Fibroblast of mammary gland (primary cell): ENCODE results near the gene CCDC121.

Experiments
- DNase-seq: peaks from one replicate; pipeline ENCODE4 v3.0.0-alpha.2; 2010; ENCODE audit warnings: low read depth
- H3K4me3 ChIP-seq: 2 replicates; pipeline ENCODE4 v1.5.1; 2011; ENCODE audit warnings: low read depth, mild to moderate bottlenecking, low read length, moderate library complexity; ENCODE audit not compliant: control insufficient read depth
- TF ChIP-seq, protein P1 (sequence below): conservative IDR thresholded peaks from 2 replicates; pipeline ENCODE4 v1.5.1; 2011; ENCODE audit warnings: low read depth, low read length, inconsistent platforms; ENCODE audit not compliant: control insufficient read depth, insufficient read depth

CCDC121 gene

DNA sequence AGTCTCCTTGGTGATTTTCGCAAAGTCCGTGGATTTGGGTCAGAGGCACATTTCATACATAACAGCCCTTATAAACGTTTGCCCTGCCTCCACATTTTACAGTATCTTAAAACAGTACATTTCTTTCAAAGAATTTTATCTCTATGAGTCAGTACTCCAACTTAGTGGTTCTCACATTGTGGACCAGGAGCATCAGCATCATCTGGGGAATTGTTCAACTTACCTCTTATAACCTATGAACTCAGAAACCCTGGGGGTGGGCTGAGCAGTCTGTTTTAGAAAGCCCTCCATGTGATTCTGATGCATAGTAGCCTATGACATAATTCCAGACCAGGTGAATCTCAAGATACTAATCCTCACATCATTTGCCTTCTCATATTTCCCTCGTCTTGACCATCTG lies 22.2 kb upstream of the CCDC121 start:
- no peak overlapping the region for H3K4me3 ChIP-seq
- peak; percentile 7 for DNase-seq
- TF ChIP-seq, protein P1, sequence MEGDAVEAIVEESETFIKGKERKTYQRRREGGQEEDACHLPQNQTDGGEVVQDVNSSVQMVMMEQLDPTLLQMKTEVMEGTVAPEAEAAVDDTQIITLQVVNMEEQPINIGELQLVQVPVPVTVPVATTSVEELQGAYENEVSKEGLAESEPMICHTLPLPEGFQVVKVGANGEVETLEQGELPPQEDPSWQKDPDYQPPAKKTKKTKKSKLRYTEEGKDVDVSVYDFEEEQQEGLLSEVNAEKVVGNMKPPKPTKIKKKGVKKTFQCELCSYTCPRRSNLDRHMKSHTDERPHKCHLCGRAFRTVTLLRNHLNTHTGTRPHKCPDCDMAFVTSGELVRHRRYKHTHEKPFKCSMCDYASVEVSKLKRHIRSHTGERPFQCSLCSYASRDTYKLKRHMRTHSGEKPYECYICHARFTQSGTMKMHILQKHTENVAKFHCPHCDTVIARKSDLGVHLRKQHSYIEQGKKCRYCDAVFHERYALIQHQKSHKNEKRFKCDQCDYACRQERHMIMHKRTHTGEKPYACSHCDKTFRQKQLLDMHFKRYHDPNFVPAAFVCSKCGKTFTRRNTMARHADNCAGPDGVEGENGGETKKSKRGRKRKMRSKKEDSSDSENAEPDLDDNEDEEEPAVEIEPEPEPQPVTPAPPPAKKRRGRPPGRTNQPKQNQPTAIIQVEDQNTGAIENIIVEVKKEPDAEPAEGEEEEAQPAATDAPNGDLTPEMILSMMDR = no peak

DNA sequence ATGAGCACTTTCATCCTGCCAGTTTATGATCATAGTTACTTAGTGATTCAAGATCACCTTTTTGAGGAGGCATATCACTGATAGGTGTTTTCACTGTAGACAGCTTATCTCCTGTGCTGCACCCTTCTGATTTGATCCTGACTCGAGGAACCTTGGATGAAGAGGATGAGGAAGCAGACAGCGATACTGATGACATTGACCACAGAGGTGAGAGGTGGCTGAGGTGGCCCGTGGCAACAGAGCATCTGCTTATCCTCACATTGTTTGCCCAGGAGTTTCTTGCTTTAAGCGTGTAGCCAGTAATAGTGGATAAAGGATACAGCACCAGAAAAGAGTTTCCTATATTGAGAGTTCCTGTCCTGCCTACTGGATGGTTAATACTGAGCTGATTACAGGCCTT lies 18.9 kb upstream of the CCDC121 start:
- no peak for DNase-seq
- no peak overlapping the region for H3K4me3 ChIP-seq
- TF ChIP-seq, protein P1 = no peak

DNA sequence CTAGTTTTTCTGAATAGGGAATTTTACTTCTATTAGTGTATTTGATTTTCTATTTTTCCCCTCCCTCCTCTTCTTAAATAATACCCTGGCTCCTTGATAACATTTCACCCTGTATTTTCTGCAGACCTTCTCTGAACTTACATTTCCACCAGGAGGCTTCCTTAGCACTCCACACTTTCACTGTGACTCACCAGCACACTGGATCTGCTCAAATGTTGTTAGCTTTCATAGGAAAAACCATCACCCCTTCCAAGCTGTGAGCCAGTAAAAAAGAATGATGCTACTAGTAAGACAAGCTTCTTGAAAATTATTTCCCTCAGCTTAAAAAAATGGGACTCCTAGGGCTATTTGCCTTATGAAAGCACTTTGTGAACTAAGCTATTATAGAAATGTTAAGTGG lies 18.5 kb upstream of the CCDC121 start:
- peak; percentile 46 for DNase-seq
- no peak overlapping the region for H3K4me3 ChIP-seq
- TF ChIP-seq, protein P1 = no peak

DNA sequence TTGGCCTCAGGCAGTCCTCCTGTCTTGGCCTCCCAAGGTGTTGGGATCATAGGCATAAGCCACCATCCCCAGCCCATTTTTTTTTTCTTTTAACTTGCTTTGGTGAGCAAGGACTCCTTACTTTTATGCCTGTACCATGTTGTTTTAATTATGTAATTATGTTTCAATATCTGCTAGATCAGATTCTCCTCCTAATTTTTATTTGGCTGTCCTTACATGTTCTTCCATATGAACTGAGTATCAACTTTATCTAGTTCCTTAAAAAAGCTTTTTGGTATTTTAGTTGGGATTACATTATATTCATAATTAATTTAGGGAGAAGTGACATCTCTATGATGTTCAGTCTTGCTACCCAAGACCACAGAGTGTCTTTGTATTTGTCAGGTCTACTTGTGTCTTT lies 16.4 kb upstream of the CCDC121 start:
- DNase-seq = no peak
- no peak overlapping the region for H3K4me3 ChIP-seq
- TF ChIP-seq, protein P1 = no peak

DNA sequence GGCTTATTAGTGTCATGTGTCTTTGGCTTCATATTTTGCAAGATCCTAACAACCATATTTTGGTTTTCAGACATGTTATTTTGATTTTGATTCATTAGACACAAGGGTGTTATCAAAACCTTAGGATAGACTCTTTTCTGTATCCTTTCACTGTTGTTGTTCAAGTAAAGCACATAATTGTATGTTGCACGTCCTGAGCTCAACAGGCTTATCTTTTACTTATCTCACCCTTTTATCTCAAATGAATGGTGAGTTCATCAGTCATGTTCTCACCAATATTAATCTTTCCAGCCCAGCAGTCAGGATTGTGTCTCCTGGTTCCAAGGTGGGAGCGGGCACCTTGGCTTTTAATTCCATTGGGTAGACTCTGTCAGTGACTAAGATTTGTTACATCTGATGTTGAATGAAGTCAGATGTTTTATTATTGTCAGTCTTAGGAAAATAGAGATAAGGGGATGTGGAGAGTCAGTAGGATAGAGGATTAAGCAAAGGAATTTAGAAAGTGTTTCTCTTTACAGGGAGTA lies 12.0 kb upstream of the CCDC121 start:
- H3K4me3 ChIP-seq = no peak overlapping the region
- TF ChIP-seq, protein P1 = no peak
- no peak for DNase-seq

DNA sequence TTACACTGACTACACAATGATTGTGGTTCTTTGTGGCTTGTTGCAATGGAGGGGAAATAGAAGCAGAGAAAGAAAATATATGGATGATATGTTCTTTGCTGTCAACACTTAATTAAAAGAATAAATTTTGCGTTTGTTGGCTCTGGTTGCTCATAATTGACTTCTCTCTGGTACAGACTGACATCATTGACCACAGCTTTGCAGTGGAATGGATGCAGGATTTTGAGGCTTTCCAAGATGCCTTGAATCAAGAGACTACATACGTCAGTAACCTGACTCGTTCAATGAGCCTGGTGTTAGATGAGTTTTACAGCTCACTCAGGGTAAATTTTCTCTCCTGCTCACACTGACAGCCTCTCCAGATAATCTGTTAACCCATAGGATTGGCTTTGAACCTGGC lies 9.9 kb upstream of the CCDC121 start:
- H3K4me3 ChIP-seq = no peak overlapping the region
- DNase-seq = peak; percentile 99
- TF ChIP-seq, protein P1 = no peak
